HepG2 (cell line): ENCODE results near the gene MORN3. TPM values are rescaled to one million over a fixed set of nuclear protein-coding genes. Genes with fewer than 3 reads are reported as not detected.

Source experiments
- CREB1 ChIP-seq, 2 experiments: fragments of 450-650 bp in 1 of 2; IDR thresholded peaks; 2 replicates each; pipeline ENCODE4 v1.6.1; 2016 to 2017; ENCODE audit warnings: control low read depth in 1 of 2, mild to moderate bottlenecking in 1 of 2, missing compliant biosample characterization in 1 of 2, missing genetic modification characterization in 1 of 2
- CSRNP2 ChIP-seq: sonication (generic); formaldehyde crosslinking; conservative IDR thresholded peaks from 2 replicates; pipeline ENCODE4 v1.8.0; 2022; ENCODE audit warnings: low read depth, missing genetic modification reagents
- EED ChIP-seq: sonication (generic); formaldehyde crosslinking; IDR thresholded peaks from 2 replicates; pipeline ENCODE4 v1.5.0; 2020; ENCODE audit warnings: mild to moderate bottlenecking, missing genetic modification reagents
- FLYWCH1 ChIP-seq: sonication (generic); formaldehyde crosslinking; IDR thresholded peaks from 2 replicates; pipeline ENCODE4 v1.8.1; 2023; ENCODE audit warnings: mild to moderate bottlenecking, missing genetic modification reagents
- HMG20A ChIP-seq: IDR thresholded peaks from 2 replicates; pipeline ENCODE4 v1.6.1; 2016; ENCODE audit warnings: borderline replicate concordance
- IRF2 ChIP-seq: IDR thresholded peaks from 2 replicates; pipeline ENCODE4 v1.6.1; 2018; ENCODE audit warnings: missing genetic modification reagents, missing compliant biosample characterization
- KAT8 ChIP-seq: IDR thresholded peaks from 2 replicates; pipeline ENCODE4 v1.6.1; 2016; ENCODE audit warnings: missing genetic modification reagents, missing compliant biosample characterization
- KDM2A ChIP-seq: sonication (generic); formaldehyde crosslinking; IDR thresholded peaks from 2 replicates; pipeline ENCODE4 v1.4.0; 2020; ENCODE audit warnings: low read depth, missing genetic modification reagents, borderline replicate concordance
- LCORL ChIP-seq, 2 experiments: fragments of 450-650 bp in 1 of 2; sonication (generic) in 1 of 2; formaldehyde crosslinking in 1 of 2; IDR thresholded peaks; 2 replicates each; pipeline versions ENCODE4 v1.5.0 to v1.6.1; 2017 to 2020; ENCODE audit warnings: antibody characterized with exemption in 1 of 2, missing genetic modification reagents in 1 of 2
- NR2F2 ChIP-seq: IDR thresholded peaks from 2 replicates; pipeline ENCODE4 v1.6.1; 2012; ENCODE audit warnings: low read depth, inconsistent platforms, borderline replicate concordance
- SP4 ChIP-seq: sonication (generic); formaldehyde crosslinking; IDR thresholded peaks from 2 replicates; pipeline ENCODE4 v1.8.1; 2023; ENCODE audit warnings: mild to moderate bottlenecking, missing genetic modification reagents
- TCF7 ChIP-seq: sonication (generic); IDR thresholded peaks from 2 replicates; pipeline ENCODE4 v1.6.1; 2016; ENCODE audit warnings: antibody characterized with exemption, low read depth
- USF2 ChIP-seq, 2 experiments: sonication (generic) in 1 of 2; formaldehyde crosslinking in 1 of 2; IDR thresholded peaks; 2 replicates each; pipeline versions ENCODE4 v1.5.1 to v1.6.1; 2011 to 2020; ENCODE audit warnings: borderline replicate concordance in 1 of 2, low read depth in 1 of 2, low read length in 1 of 2, mild to moderate bottlenecking in 1 of 2, missing genetic modification reagents in 1 of 2, moderate library complexity in 1 of 2
- ZMAT5 ChIP-seq: sonication (generic); formaldehyde crosslinking; IDR thresholded peaks from 2 replicates; pipeline ENCODE4 v1.5.0; 2020; ENCODE audit warnings: mild to moderate bottlenecking, low read depth, missing genetic modification reagents, borderline replicate concordance
- ZNF232 ChIP-seq: sonication (generic); formaldehyde crosslinking; IDR thresholded peaks from 2 replicates; pipeline ENCODE4 v1.4.0; 2020; ENCODE audit warnings: missing genetic modification reagents, borderline replicate concordance
- ZNF234 ChIP-seq: sonication (generic); formaldehyde crosslinking; conservative IDR thresholded peaks from 2 replicates; pipeline ENCODE4 v1.5.1; 2020; ENCODE audit warnings: mild to moderate bottlenecking, missing genetic modification reagents
- ZNF253 ChIP-seq: sonication (generic); formaldehyde crosslinking; IDR thresholded peaks from 2 replicates; pipeline ENCODE4 v1.8.0; 2022; ENCODE audit warnings: mild to moderate bottlenecking, missing genetic modification reagents, borderline replicate concordance
- ZNF431 ChIP-seq: sonication (generic); formaldehyde crosslinking; IDR thresholded peaks from 2 replicates; pipeline ENCODE4 v1.9.0; 2022; ENCODE audit warnings: missing genetic modification reagents, low read depth, mild to moderate bottlenecking, borderline replicate concordance
- ZNF552 ChIP-seq: sonication (generic); formaldehyde crosslinking; IDR thresholded peaks from 2 replicates; pipeline ENCODE4 v1.9.0; 2022; ENCODE audit warnings: missing genetic modification reagents, mild to moderate bottlenecking, borderline replicate concordance
- ZNF570 ChIP-seq: sonication (generic); formaldehyde crosslinking; IDR thresholded peaks from 2 replicates; pipeline ENCODE4 v1.4.0; 2020; ENCODE audit warnings: mild to moderate bottlenecking, missing genetic modification reagents, borderline replicate concordance
- ZNF605 ChIP-seq: sonication (generic); formaldehyde crosslinking; IDR thresholded peaks from 2 replicates; pipeline ENCODE4 v1.8.0; 2022; ENCODE audit warnings: mild to moderate bottlenecking, missing genetic modification reagents
- ZNF720 ChIP-seq: sonication (generic); formaldehyde crosslinking; IDR thresholded peaks from 2 replicates; pipeline ENCODE4 v1.4.0; 2020; ENCODE audit warnings: missing genetic modification reagents
- ZNF780A ChIP-seq: sonication (generic); formaldehyde crosslinking; IDR thresholded peaks from 2 replicates; pipeline ENCODE4 v1.8.0; 2022; ENCODE audit warnings: mild to moderate bottlenecking, missing genetic modification reagents, moderate library complexity
- polyA plus RNA-seq, 8 experiments: library from polyadenylated mRNA; depleted of rRNA in 3 of 8; stranded (reverse) in 7 of 8; unstranded in 1 of 8; fragments of >200 nt; fragmentation: Illumina TruSeq in 4 of 8; extraction: Trizol in 4 of 8; gene quantifications; 2 replicates each; pipeline versions ENCODE4 v1.2.1 to v1.2.3, GENCODE V29; 2011 to 2016; ENCODE audit warnings: low read depth in 4 of 8, missing spikeins in 1 of 8, mixed read lengths in 1 of 8; ENCODE audit not compliant: insufficient read depth in 1 of 8
- total RNA-seq, 5 experiments: library from RNA; depleted of rRNA; stranded (reverse); fragments of >200 nt; fragmentation: Illumina TruSeq; extraction: Trizol; gene quantifications; 2 replicates each; pipeline ENCODE4 v1.2.3, GENCODE V29; 2016; ENCODE audit warnings: low read depth in 1 of 5

Gene MORN3
- total and polyA plus RNA-seq, 2 of the 13 experiments (the other 11 are each of a cell fraction or from before 2014, with no cell fraction given) = 1.1 to 2.0 TPM

GRCh38 chr12:121626853-121627640 lies 42.4 kb downstream of the MORN3 start (continued):
- TF ChIP-seq ZNF232 (CRISPR knock-in tag) (no peak), USF2 (IDR thresholded peaks at IDR 0.05; ENCODE audit: low read depth, low read length) (no peak), USF2 (CRISPR knock-in tag; IDR thresholded peaks at IDR 0.05; ENCODE audit: borderline replicate concordance) (0 out of 2 replicates have a peak, but pooled peaks have one; percentile 30), ZNF552 (no peak), ZNF253 (CRISPR knock-in tag) (no peak), FLYWCH1 (CRISPR knock-in tag) (no peak), KDM2A (peak; percentile 47; the same call in 1 of the 2 replicates), ZNF720 (CRISPR knock-in tag) (no peak), CREB1 (IDR thresholded peaks at IDR 0.05) (no peak), CREB1 (CRISPR knock-in tag; IDR thresholded peaks at IDR 0.05) (no peak), LCORL (IDR thresholded peaks at IDR 0.05) (no peak), LCORL (CRISPR knock-in tag; IDR thresholded peaks at IDR 0.05) (peak; percentile 23; the same call in 1 of the 2 replicates), ZMAT5 (CRISPR knock-in tag) (no peak), KAT8 (CRISPR knock-in tag) (no peak), ZNF234 (CRISPR knock-in tag) (no peak), ZNF780A (CRISPR knock-in tag) (no peak), ZNF570 (no peak), ZNF605 (CRISPR knock-in tag) (peak; percentile 59; the same call in 1 of the 2 replicates), TCF7 (no peak), SP4 (no peak), NR2F2 (no peak), HMG20A (no peak), EED (CRISPR knock-in tag) (no peak), CSRNP2 (CRISPR knock-in tag) (no peak), ZNF431 (CRISPR knock-in tag) (peak; percentile 8; the same call in 1 of the 2 replicates), IRF2 (CRISPR knock-in tag) (no peak)
